Mesothelial cell of epicardium (in vitro differentiated cells): Measurements from ENCODE around the gene RNF113B. TPM values are rescaled to one million over a fixed set of nuclear protein-coding genes. Genes with fewer than 3 reads are reported as not detected.

Source experiments
- DNase-seq, 2 experiments: peaks; one replicate each; pipeline ENCODE4 v3.0.0; 2021; ENCODE audit warnings: low spot score in 2 of 2; ENCODE audit not compliant: unreplicated experiment in 2 of 2
- H3K27ac Mint-ChIP-seq: 2 replicates; pipeline ENCODE4 v1.8.0; 2021; ENCODE audit warnings: mixed read lengths
- H3K27me3 Mint-ChIP-seq: 2 replicates; pipeline ENCODE4 v1.8.0; 2021; ENCODE audit warnings: low read depth, mixed read lengths
- H3K36me3 Mint-ChIP-seq: 2 replicates; pipeline ENCODE4 v1.8.0; 2021; ENCODE audit warnings: mixed read lengths
- H3K4me1 Mint-ChIP-seq: 2 replicates; pipeline ENCODE4 v1.8.0; 2021; ENCODE audit warnings: mixed read lengths
- H3K4me3 Mint-ChIP-seq: 2 replicates; pipeline ENCODE4 v1.8.0; 2021; ENCODE audit warnings: mild to moderate bottlenecking, moderate library complexity, mixed read lengths
- H3K9me3 Mint-ChIP-seq: 2 replicates; pipeline ENCODE4 v1.8.0; 2021; ENCODE audit warnings: mixed read lengths
- CTCF ChIP-seq: fragments of 200-600 bp; sonication (generic); IDR thresholded peaks from one replicate; pipeline ENCODE4 v1.5.0; 2021; ENCODE audit warnings: antibody characterized with exemption; ENCODE audit not compliant: unreplicated experiment
- total RNA-seq: library from RNA; stranded (reverse); gene quantifications from 3 replicates; pipeline ENCODE4 v1.2.1, GENCODE V29; 2021

RNF113B gene
- total RNA-seq, 1 donor from 2014 or later, result not detected

- Mint-ChIP-seq H3K27me3 (no peaks in the 10 kb centered on the region), H3K4me1 (peaks cover 71% of the 10 kb centered on the region), H3K4me3 (no peak overlapping the region), H3K36me3 (peaks cover 9% of the 10 kb centered on the region), H3K9me3 (peaks cover 6% of the 10 kb centered on the region), H3K27ac (peak overlapping the region; percentile 79)
- DNase-seq, result no peak
- no peak for TF ChIP-seq CTCF
Measured at GRCh38 chr13:98184792-98185191, 7.7 kb upstream of the RNF113B start.

GRCh38 chr13:98182589-98182988 is 5.5 kb upstream of the RNF113B start:
- peaks cover 21% of the 10 kb centered on the region for H3K36me3 Mint-ChIP-seq
- no peak overlapping the region for H3K4me3 Mint-ChIP-seq
- peaks cover 6% of the 10 kb centered on the region for H3K9me3 Mint-ChIP-seq
- no peak for DNase-seq
- H3K27me3 Mint-ChIP-seq, result no peaks in the 10 kb centered on the region
- H3K4me1 Mint-ChIP-seq, result peaks cover 51% of the 10 kb centered on the region
- H3K27ac Mint-ChIP-seq, result peak overlapping the region; percentile 71
- no peak for TF ChIP-seq CTCF

- H3K36me3 Mint-ChIP-seq, result peaks cover 22% of the 10 kb centered on the region
- H3K9me3 Mint-ChIP-seq, result peaks cover 6% of the 10 kb centered on the region
- H3K27ac Mint-ChIP-seq, result peak overlapping the region; percentile 71
- no peak overlapping the region for H3K4me3 Mint-ChIP-seq
- no peak for DNase-seq
- H3K27me3 Mint-ChIP-seq, result no peaks in the 10 kb centered on the region
- TF ChIP-seq CTCF, result no peak
- H3K4me1 Mint-ChIP-seq, result peaks cover 47% of the 10 kb centered on the region
Measured at GRCh38 chr13:98182153-98182552, 5.1 kb upstream of the RNF113B start.

- DNase-seq, result no peak
- Mint-ChIP-seq H3K4me3 (no peak overlapping the region), H3K27me3 (no peaks in the 10 kb centered on the region), H3K36me3 (peaks cover 23% of the 10 kb centered on the region), H3K27ac (peak overlapping the region; percentile 77), H3K9me3 (peaks cover 4% of the 10 kb centered on the region), H3K4me1 (peaks cover 42% of the 10 kb centered on the region)
- no peak for TF ChIP-seq CTCF
Measured at GRCh38 chr13:98181111-98181815, 4.2 kb upstream of the RNF113B start.

- no peak for TF ChIP-seq CTCF
Measured at GRCh38 chr13:98180092-98180491, 3.0 kb upstream of the RNF113B start.

GRCh38 chr13:98175823-98176222 is 1.2 kb downstream of the RNF113B start:
- DNase-seq, result no peak
- Mint-ChIP-seq H3K4me3 (no peak overlapping the region), H3K4me1 (peaks cover 61% of the 10 kb centered on the region), H3K9me3 (peaks cover 3% of the 10 kb centered on the region), H3K27me3 (no peaks in the 10 kb centered on the region), H3K36me3 (peaks cover 22% of the 10 kb centered on the region), H3K27ac (peak overlapping the region; percentile 87)
- no peak for TF ChIP-seq CTCF

More at GRCh38 chr13:98180092-98180491, 3.0 kb upstream of the RNF113B start:
- no peak overlapping the region for H3K4me3 Mint-ChIP-seq
- peaks cover 45% of the 10 kb centered on the region for H3K4me1 Mint-ChIP-seq
- DNase-seq, result no peak
- H3K9me3 Mint-ChIP-seq, result peaks cover 3% of the 10 kb centered on the region
- peak overlapping the region; percentile 77 for H3K27ac Mint-ChIP-seq
- no peaks in the 10 kb centered on the region for H3K27me3 Mint-ChIP-seq
- H3K36me3 Mint-ChIP-seq, result peaks cover 24% of the 10 kb centered on the region
